Tibial nerve (tissue), 4 donors: ENCODE measurements around the gene BAZ1B.

Experiments used
- EP300 ChIP-seq, 2 donors: sonication (generic); formaldehyde crosslinking; IDR thresholded peaks; one replicate each; pipeline ENCODE4 v1.6.1; 2017; ENCODE audit warnings: antibody characterized with exemption in 2 of 2, mild to moderate bottlenecking in 1 of 2
- POLR2A ChIP-seq, 2 donors: fragments of 450-650 bp; IDR thresholded peaks; one replicate each; pipeline ENCODE4 v1.6.1; 2017; ENCODE audit warnings: antibody characterized with exemption in 2 of 2, mild to moderate bottlenecking in 2 of 2, moderate library complexity in 2 of 2
- TF ChIP-seq, protein P1 (sequence below), 5 experiments: fragments of 200-600 bp in 3 of 5; fragments of 450-650 bp in 2 of 5; sonication (generic) in 3 of 5; IDR thresholded peaks; one replicate each; pipeline ENCODE4 v1.5.1; 2016 to 2019; ENCODE audit warnings: antibody characterized with exemption in 5 of 5, mild to moderate bottlenecking in 3 of 5, moderate library complexity in 2 of 5

GRCh38 chr7:73424489-73424885, 97.6 kb downstream of the BAZ1B start:
- TF ChIP-seq, protein P1, sequence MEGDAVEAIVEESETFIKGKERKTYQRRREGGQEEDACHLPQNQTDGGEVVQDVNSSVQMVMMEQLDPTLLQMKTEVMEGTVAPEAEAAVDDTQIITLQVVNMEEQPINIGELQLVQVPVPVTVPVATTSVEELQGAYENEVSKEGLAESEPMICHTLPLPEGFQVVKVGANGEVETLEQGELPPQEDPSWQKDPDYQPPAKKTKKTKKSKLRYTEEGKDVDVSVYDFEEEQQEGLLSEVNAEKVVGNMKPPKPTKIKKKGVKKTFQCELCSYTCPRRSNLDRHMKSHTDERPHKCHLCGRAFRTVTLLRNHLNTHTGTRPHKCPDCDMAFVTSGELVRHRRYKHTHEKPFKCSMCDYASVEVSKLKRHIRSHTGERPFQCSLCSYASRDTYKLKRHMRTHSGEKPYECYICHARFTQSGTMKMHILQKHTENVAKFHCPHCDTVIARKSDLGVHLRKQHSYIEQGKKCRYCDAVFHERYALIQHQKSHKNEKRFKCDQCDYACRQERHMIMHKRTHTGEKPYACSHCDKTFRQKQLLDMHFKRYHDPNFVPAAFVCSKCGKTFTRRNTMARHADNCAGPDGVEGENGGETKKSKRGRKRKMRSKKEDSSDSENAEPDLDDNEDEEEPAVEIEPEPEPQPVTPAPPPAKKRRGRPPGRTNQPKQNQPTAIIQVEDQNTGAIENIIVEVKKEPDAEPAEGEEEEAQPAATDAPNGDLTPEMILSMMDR (IDR thresholded peaks at IDR 0.05) = no peak
- TF ChIP-seq POLR2A (IDR thresholded peaks at IDR 0.05) (no peak), EP300 (IDR thresholded peaks at IDR 0.05) (no peak)
